Astrocyte (in vitro differentiated cells and primary cell): Measurements from ENCODE around the gene OCA2. TPM values are rescaled to one million over a fixed set of nuclear protein-coding genes. Genes with fewer than 3 reads are reported as not detected.
"Not testable (repeated sequence)": the region's sequence is repeated elsewhere in the genome, so short reads cannot be mapped to it uniquely, and the experiment has no call there.

Experiments used
- DNase-seq: peaks from one replicate; pipeline ENCODE4 v3.0.0-alpha.2; 2010; ENCODE audit warnings: low read depth
- FAIRE-seq: peaks from 2 replicates; lab custom pipeline; 2011; peaks lifted over from hg19 to GRCh38; lab: Jason Lieb, UNC
- H2AFZ ChIP-seq: 2 replicates; pipeline ENCODE4 v1.6.0; 2012; ENCODE audit warnings: low read depth, low read length, inconsistent platforms
- H3K27ac ChIP-seq: 2 replicates; pipeline ENCODE4 v1.5.1; 2011; ENCODE audit warnings: low read depth, low read length, inconsistent platforms
- H3K27me3 ChIP-seq: 2 replicates; pipeline ENCODE4 v1.6.0; 2011; ENCODE audit warnings: low read length, inconsistent platforms; ENCODE audit not compliant: insufficient read depth
- H3K36me3 ChIP-seq: 2 replicates; pipeline ENCODE4 v1.5.1; 2011; ENCODE audit warnings: low read length, inconsistent platforms; ENCODE audit not compliant: insufficient read depth
- H3K4me1 ChIP-seq: 2 replicates; pipeline ENCODE4 v1.5.1; 2011; ENCODE audit warnings: low read length, inconsistent platforms; ENCODE audit not compliant: insufficient read depth
- H3K4me2 ChIP-seq: 2 replicates; pipeline ENCODE4 v1.6.0; 2012; ENCODE audit warnings: low read length, inconsistent platforms
- H3K4me3 ChIP-seq: 2 replicates; pipeline ENCODE4 v1.5.1; 2011; ENCODE audit warnings: low read depth, mild to moderate bottlenecking, low read length, inconsistent platforms; ENCODE audit not compliant: insufficient read depth
- H3K79me2 ChIP-seq: 2 replicates; pipeline ENCODE4 v1.6.0; 2012; ENCODE audit warnings: mild to moderate bottlenecking, low read length, inconsistent platforms; ENCODE audit not compliant: insufficient read depth
- H3K9ac ChIP-seq: 2 replicates; pipeline ENCODE4 v1.6.0; 2012; ENCODE audit warnings: mild to moderate bottlenecking, low read length, inconsistent platforms
- H3K9me3 ChIP-seq: 2 replicates; pipeline ENCODE4 v1.5.1; 2012; ENCODE audit warnings: low read depth, mild to moderate bottlenecking, low read length, inconsistent platforms; ENCODE audit not compliant: insufficient read depth
- H4K20me1 ChIP-seq: 2 replicates; pipeline ENCODE4 v1.6.0; 2012; ENCODE audit warnings: low read length, inconsistent platforms; ENCODE audit not compliant: insufficient read depth
- H3K27ac Mint-ChIP-seq: one replicate; pipeline ENCODE4 v1.8.0; 2021; ENCODE audit warnings: mild to moderate bottlenecking, mixed read lengths; ENCODE audit not compliant: unreplicated experiment
- H3K27me3 Mint-ChIP-seq: one replicate; pipeline ENCODE4 v1.8.0; 2021; ENCODE audit warnings: low read depth, mixed read lengths; ENCODE audit not compliant: unreplicated experiment
- H3K36me3 Mint-ChIP-seq: one replicate; pipeline ENCODE4 v1.8.0; 2021; ENCODE audit warnings: low read depth, mixed read lengths; ENCODE audit not compliant: unreplicated experiment
- H3K4me1 Mint-ChIP-seq: one replicate; pipeline ENCODE4 v1.8.0; 2021; ENCODE audit warnings: low read depth, mixed read lengths; ENCODE audit not compliant: unreplicated experiment
- H3K4me3 Mint-ChIP-seq: one replicate; pipeline ENCODE4 v1.8.0; 2021; ENCODE audit warnings: mild to moderate bottlenecking, moderate library complexity, mixed read lengths; ENCODE audit not compliant: unreplicated experiment
- H3K9me3 Mint-ChIP-seq: one replicate; pipeline ENCODE4 v1.8.0; 2021; ENCODE audit warnings: mild to moderate bottlenecking, mixed read lengths; ENCODE audit not compliant: unreplicated experiment
- EZH2 ChIP-seq: IDR thresholded peaks from 2 replicates; pipeline ENCODE4 v1.6.1; 2012; ENCODE audit warnings: mild to moderate bottlenecking, low read length, inconsistent platforms; ENCODE audit not compliant: insufficient read depth
- total RNA-seq: library from RNA; stranded (reverse); gene quantifications from 2 replicates; pipeline ENCODE4 v1.2.1, GENCODE V29; 2021
- TF ChIP-seq, protein P1 (sequence below): IDR thresholded peaks from 2 replicates; pipeline ENCODE4 v1.5.1; 2011; ENCODE audit warnings: low read depth, mild to moderate bottlenecking, inconsistent platforms, low read length, moderate library complexity; ENCODE audit not compliant: insufficient read depth

Gene OCA2
- total RNA-seq, 1 donor from 2014 or later, result 2.9 TPM

DNA sequence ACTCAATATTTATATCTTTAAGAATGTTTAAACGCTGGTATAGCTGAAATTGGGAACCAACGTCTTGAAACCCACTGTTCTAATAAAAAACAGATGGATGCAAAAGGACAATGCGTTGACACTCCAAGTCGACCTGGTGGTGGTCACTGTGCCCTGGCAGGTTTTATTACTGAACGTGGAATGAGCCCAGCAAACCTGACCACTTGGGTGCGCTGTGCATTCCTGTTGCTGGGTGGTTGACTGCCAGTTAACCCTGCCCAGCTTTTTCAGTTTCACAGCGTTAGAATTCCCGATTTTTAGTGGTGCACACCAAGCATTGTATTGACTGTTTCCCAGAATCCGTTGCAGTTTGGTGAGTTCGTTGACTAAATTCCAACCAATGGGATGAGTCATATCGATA lies 384.4 kb downstream of the OCA2 start:
- H2AFZ ChIP-seq, result no peak overlapping the region
- H3K27me3 Mint-ChIP-seq, result peaks cover 3% of the 10 kb centered on the region
- FAIRE-seq, result no peak
- H3K4me2 ChIP-seq, result no peak overlapping the region
- peaks cover 8% of the 10 kb centered on the region for H3K9me3 ChIP-seq
- no peaks in the 10 kb centered on the region for H3K4me1 Mint-ChIP-seq
- H3K4me1 ChIP-seq, result no peaks in the 10 kb centered on the region
- H3K4me3 Mint-ChIP-seq, result no peak overlapping the region
- no peaks in the 10 kb centered on the region for H4K20me1 ChIP-seq
- DNase-seq, result no peak
- H3K79me2 ChIP-seq, result no peaks in the 10 kb centered on the region
- no peak overlapping the region for H3K27ac ChIP-seq
- peaks cover 19% of the 10 kb centered on the region for H3K9me3 Mint-ChIP-seq
- no peak overlapping the region for H3K4me3 ChIP-seq
- TF ChIP-seq, protein P1, sequence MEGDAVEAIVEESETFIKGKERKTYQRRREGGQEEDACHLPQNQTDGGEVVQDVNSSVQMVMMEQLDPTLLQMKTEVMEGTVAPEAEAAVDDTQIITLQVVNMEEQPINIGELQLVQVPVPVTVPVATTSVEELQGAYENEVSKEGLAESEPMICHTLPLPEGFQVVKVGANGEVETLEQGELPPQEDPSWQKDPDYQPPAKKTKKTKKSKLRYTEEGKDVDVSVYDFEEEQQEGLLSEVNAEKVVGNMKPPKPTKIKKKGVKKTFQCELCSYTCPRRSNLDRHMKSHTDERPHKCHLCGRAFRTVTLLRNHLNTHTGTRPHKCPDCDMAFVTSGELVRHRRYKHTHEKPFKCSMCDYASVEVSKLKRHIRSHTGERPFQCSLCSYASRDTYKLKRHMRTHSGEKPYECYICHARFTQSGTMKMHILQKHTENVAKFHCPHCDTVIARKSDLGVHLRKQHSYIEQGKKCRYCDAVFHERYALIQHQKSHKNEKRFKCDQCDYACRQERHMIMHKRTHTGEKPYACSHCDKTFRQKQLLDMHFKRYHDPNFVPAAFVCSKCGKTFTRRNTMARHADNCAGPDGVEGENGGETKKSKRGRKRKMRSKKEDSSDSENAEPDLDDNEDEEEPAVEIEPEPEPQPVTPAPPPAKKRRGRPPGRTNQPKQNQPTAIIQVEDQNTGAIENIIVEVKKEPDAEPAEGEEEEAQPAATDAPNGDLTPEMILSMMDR, result no peak
- no peak for TF ChIP-seq EZH2
- H3K36me3 ChIP-seq, result no peaks in the 10 kb centered on the region
- H3K27me3 ChIP-seq, result no peaks in the 10 kb centered on the region
- H3K27ac Mint-ChIP-seq, result no peak overlapping the region
- H3K9ac ChIP-seq, result no peak overlapping the region
- H3K36me3 Mint-ChIP-seq, result no peaks in the 10 kb centered on the region

- H4K20me1 ChIP-seq, H3K27me3 ChIP-seq, H3K9ac ChIP-seq, H3K9me3 ChIP-seq, H3K4me1 Mint-ChIP-seq, H3K36me3 ChIP-seq, FAIRE-seq, H3K4me1 ChIP-seq, H3K4me3 Mint-ChIP-seq, H3K79me2 ChIP-seq, H3K4me2 ChIP-seq, H3K36me3 Mint-ChIP-seq, H3K27ac Mint-ChIP-seq, H3K4me3 ChIP-seq, H2AFZ ChIP-seq, DNase-seq, H3K27me3 Mint-ChIP-seq, H3K27ac ChIP-seq: not testable (repeated sequence)
- peaks cover 17% of the 10 kb centered on the region for H3K9me3 Mint-ChIP-seq
Measured at GRCh38 chr15:27713850-27714249, 385.3 kb downstream of the OCA2 start.

DNA sequence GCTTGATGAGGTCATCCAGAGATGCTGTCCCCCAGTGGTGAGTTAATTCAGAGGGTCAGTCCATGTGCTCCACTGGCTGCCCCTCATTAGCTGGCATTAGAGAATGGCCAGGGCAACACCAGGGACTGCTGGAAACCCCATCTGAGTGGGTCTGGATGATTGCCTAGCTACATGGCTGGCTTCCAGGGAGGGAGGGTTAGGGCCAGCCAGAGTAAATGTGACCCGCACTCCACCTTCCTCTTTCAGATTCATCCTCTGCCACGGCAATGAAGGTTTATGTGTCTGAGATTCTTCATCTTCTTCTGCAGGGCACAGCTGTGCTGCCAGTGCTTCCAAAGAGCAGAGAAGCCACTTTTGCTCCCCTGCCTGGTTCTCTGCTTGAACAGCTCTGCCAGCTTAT lies 391.9 kb downstream of the OCA2 start:
- no peak overlapping the region for H3K27ac Mint-ChIP-seq
- Histone ChIP-seq H3K36me3 (no peaks in the 10 kb centered on the region), H4K20me1 (no peaks in the 10 kb centered on the region), H3K27ac (no peak overlapping the region), H3K4me1 (peaks cover 4% of the 10 kb centered on the region), H3K9me3 (no peaks in the 10 kb centered on the region), H3K27me3 (no peaks in the 10 kb centered on the region), H3K79me2 (no peaks in the 10 kb centered on the region), H3K4me3 (no peak overlapping the region), H3K4me2 (no peak overlapping the region), H3K9ac (no peak overlapping the region), H2AFZ (no peak overlapping the region)
- H3K4me1 Mint-ChIP-seq, result peaks cover 10% of the 10 kb centered on the region
- FAIRE-seq (no peak), DNase-seq (no peak)
- H3K27me3 Mint-ChIP-seq, result no peaks in the 10 kb centered on the region
- H3K9me3 Mint-ChIP-seq, result peaks cover 7% of the 10 kb centered on the region
- no peak for TF ChIP-seq EZH2
- TF ChIP-seq, protein P1, result no peak
- H3K4me3 Mint-ChIP-seq, result no peak overlapping the region
- H3K36me3 Mint-ChIP-seq, result no peaks in the 10 kb centered on the region
